MM.1S (cell line): ENCODE measurements around the gene NTM.

ENCODE experiments used
- EZH2 ChIP-seq: fragments of 300-600 bp; sonication (generic); optimal IDR thresholded peaks from 2 replicates; pipeline ENCODE3; 2017; ENCODE audit warnings: low read depth, mild to moderate bottlenecking, antibody characterized with exemption, low read length, mixed read lengths
- EZH2phosphoT487 ChIP-seq: fragments of 300-600 bp; sonication (generic); IDR thresholded peaks from 2 replicates; pipeline ENCODE4 v1.6.1; 2018; ENCODE audit warnings: antibody characterized with exemption, low read length
- TF ChIP-seq, protein P1 (sequence below): fragments of 300-600 bp; sonication (generic); IDR thresholded peaks from 2 replicates; pipeline ENCODE4 v1.5.1; 2016; ENCODE audit warnings: antibody characterized with exemption, low read length, mixed read lengths

DNA sequence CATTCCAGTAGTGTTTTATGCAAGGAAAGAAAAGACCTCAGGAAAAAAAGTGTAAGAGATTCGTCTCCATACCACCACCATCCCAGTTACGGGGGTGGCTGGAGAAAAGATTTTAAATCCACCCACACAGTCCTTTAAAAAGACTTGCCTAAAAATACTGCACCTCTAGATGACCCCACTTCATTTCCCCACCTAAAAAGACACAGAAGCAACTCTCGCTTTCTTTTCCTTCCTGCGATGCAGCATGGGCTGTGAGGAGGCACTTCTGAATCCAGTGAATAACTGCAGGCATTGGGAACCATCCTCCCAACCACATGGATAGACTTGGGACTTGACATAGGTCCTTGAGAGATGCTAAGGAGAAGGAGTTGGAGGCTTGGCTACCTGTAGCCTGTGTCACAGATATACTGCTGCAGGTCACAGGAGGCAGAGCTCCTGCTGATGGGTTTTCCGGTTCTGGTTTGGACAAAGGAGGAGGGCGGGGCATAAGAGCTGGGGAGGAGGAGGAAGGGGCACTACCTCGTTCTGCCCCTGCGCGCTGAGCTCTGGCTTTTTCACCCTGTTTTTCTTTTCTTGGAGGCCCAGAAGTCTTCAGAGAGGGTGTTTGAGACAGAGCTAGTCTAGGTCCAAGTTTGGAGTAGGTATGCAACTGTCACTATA is 285.9 kb downstream of the NTM start:
- TF ChIP-seq, protein P1, sequence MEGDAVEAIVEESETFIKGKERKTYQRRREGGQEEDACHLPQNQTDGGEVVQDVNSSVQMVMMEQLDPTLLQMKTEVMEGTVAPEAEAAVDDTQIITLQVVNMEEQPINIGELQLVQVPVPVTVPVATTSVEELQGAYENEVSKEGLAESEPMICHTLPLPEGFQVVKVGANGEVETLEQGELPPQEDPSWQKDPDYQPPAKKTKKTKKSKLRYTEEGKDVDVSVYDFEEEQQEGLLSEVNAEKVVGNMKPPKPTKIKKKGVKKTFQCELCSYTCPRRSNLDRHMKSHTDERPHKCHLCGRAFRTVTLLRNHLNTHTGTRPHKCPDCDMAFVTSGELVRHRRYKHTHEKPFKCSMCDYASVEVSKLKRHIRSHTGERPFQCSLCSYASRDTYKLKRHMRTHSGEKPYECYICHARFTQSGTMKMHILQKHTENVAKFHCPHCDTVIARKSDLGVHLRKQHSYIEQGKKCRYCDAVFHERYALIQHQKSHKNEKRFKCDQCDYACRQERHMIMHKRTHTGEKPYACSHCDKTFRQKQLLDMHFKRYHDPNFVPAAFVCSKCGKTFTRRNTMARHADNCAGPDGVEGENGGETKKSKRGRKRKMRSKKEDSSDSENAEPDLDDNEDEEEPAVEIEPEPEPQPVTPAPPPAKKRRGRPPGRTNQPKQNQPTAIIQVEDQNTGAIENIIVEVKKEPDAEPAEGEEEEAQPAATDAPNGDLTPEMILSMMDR: no peak
- TF ChIP-seq EZH2phosphoT487 (no peak), EZH2 (no peak)
